IMR-90 (cell line): ENCODE data around the gene LAMA3. TPM values are rescaled to one million over a fixed set of nuclear protein-coding genes. Genes with fewer than 3 reads are reported as not detected.

Experiments used
- ATAC-seq: fragments of 200-7000 bp; cut with Tn5 transposase; 2 replicates; pipeline ENCODE4 v1.9.1; 2020; ENCODE audit warnings: low read depth, mild to moderate bottlenecking, moderate library complexity
- BruUV-seq: library from RNA; stranded (reverse); fragments of 400-500 nt; replicated peaks from 2 replicates; lab custom pipeline; 2021; lab: Mats Ljungman, UMichigan
- CTCF ChIA-PET: fragments of 300-600 bp; formaldehyde crosslinking; extraction: SDS; loops from one replicate; lab custom pipeline; 2021; ENCODE audit warnings: antibody characterized with exemption; lab: Yijun Ruan, JAX
- POLR2A ChIA-PET: fragments of 300-600 bp; sonication (Branson Sonifier 250); formaldehyde crosslinking; loops from one replicate; lab custom pipeline; 2022; ENCODE audit warnings: antibody characterized with exemption; ENCODE audit not compliant: unreplicated experiment; lab: Charles Lee
- DNase-seq: peaks from one replicate; pipeline ENCODE4 v3.0.0; 2013
- H2AFZ ChIP-seq: replicated peaks from 2 replicates; pipeline ENCODE3; 2013; ENCODE audit warnings: low read length, mild to moderate bottlenecking; ENCODE audit not compliant: poor library complexity
- H2AK5ac ChIP-seq: 2 replicates; pipeline ENCODE4 v1.6.1; 2013; ENCODE audit warnings: low read depth, low read length, inconsistent platforms
- H2AK9ac ChIP-seq: replicated peaks from 2 replicates; pipeline ENCODE3; 2013; ENCODE audit warnings: mild to moderate bottlenecking, low read depth, low read length, moderate library complexity; ENCODE audit not compliant: poor library complexity
- H2BK120ac ChIP-seq: 2 replicates; pipeline ENCODE4 v1.6.1; 2013; ENCODE audit warnings: low read depth, low read length, inconsistent platforms
- H2BK15ac ChIP-seq: 3 replicates; pipeline ENCODE4 v1.6.1; 2013; ENCODE audit warnings: low read depth, low read length, inconsistent platforms
- H2BK20ac ChIP-seq: 2 replicates; pipeline ENCODE4 v1.6.1; 2013; ENCODE audit warnings: low read depth, mild to moderate bottlenecking, inconsistent platforms, low read length, moderate library complexity
- H2BK5ac ChIP-seq: 2 replicates; pipeline ENCODE4 v1.6.1; 2013; ENCODE audit warnings: mild to moderate bottlenecking, low read depth, low read length, inconsistent platforms; ENCODE audit not compliant: poor library complexity, severe bottlenecking
- H3K14ac ChIP-seq: replicated peaks from 2 replicates; pipeline ENCODE4 v1.6.1; 2013; ENCODE audit warnings: low read depth, low read length, inconsistent platforms
- H3K18ac ChIP-seq: 2 replicates; pipeline ENCODE4 v1.6.1; 2013; ENCODE audit warnings: low read depth, low read length, control low read depth
- H3K23ac ChIP-seq: 2 replicates; pipeline ENCODE4 v1.6.1; 2013; ENCODE audit warnings: low read depth, low read length, inconsistent platforms
- H3K27ac ChIP-seq: 2 replicates; pipeline ENCODE4 v1.5.1; 2013; ENCODE audit warnings: mild to moderate bottlenecking, control low read depth, low read length; ENCODE audit not compliant: insufficient read depth
- H3K27me3 ChIP-seq: 2 replicates; pipeline ENCODE4 v1.6.1; 2013; ENCODE audit warnings: low read length; ENCODE audit not compliant: control insufficient read depth, insufficient read depth
- H3K36me3 ChIP-seq: 2 replicates; pipeline ENCODE4 v1.6.1; 2013; ENCODE audit warnings: low read length, mixed read lengths; ENCODE audit not compliant: control insufficient read depth, insufficient read depth
- H3K4ac ChIP-seq: 2 replicates; pipeline ENCODE4 v1.6.1; 2013; ENCODE audit warnings: low read depth, low read length, inconsistent platforms
- H3K4me1 ChIP-seq: 2 replicates; pipeline ENCODE4 v1.6.1; 2013; ENCODE audit warnings: low read length, mixed read lengths; ENCODE audit not compliant: control insufficient read depth, insufficient read depth
- H3K4me2 ChIP-seq: 2 replicates; pipeline ENCODE4 v1.6.1; 2013; ENCODE audit warnings: low read depth, mild to moderate bottlenecking, control low read depth, low read length, moderate library complexity
- H3K4me3 ChIP-seq: 2 replicates; pipeline ENCODE4 v1.5.1; 2013; ENCODE audit warnings: low read depth, mild to moderate bottlenecking, control low read depth, low read length, moderate library complexity; ENCODE audit not compliant: insufficient read depth
- H3K56ac ChIP-seq: 2 replicates; pipeline ENCODE4 v1.6.1; 2013; ENCODE audit warnings: low read length, inconsistent platforms; ENCODE audit not compliant: insufficient read depth; ENCODE audit errors: extremely low read depth
- H3K79me1 ChIP-seq, 2 experiments: 2 replicates each; pipeline ENCODE4 v1.6.1; 2013; ENCODE audit warnings: low read length in 2 of 2, inconsistent platforms in 1 of 2, low read depth in 1 of 2
- H3K9ac ChIP-seq: 2 replicates; pipeline ENCODE4 v1.6.1; 2013; ENCODE audit warnings: low read depth, low read length, control low read depth
- H3K9me1 ChIP-seq: 2 replicates; pipeline ENCODE4 v1.6.1; 2013; ENCODE audit warnings: low read length, inconsistent platforms; ENCODE audit not compliant: insufficient read depth
- H3K9me3 ChIP-seq: 2 replicates; pipeline ENCODE4 v1.6.1; 2013; ENCODE audit warnings: low read length; ENCODE audit not compliant: control insufficient read depth, insufficient read depth
- H4K20me1 ChIP-seq: 2 replicates; pipeline ENCODE4 v1.6.1; 2013; ENCODE audit warnings: low read length, inconsistent platforms; ENCODE audit not compliant: insufficient read depth
- H4K5ac ChIP-seq: 2 replicates; pipeline ENCODE4 v1.6.1; 2013; ENCODE audit warnings: mild to moderate bottlenecking, low read depth, low read length, control low read depth
- H4K8ac ChIP-seq, 2 experiments: 2 replicates each; pipeline ENCODE4 v1.6.1; 2013; ENCODE audit warnings: low read depth in 2 of 2, low read length in 2 of 2, control low read depth in 1 of 2, inconsistent platforms in 1 of 2
- H4K91ac ChIP-seq: 2 replicates; pipeline ENCODE4 v1.6.1; 2013; ENCODE audit warnings: low read depth, low read length, inconsistent platforms; ENCODE audit not compliant: insufficient read depth
- CEBPB ChIP-seq: IDR thresholded peaks from 2 replicates; pipeline ENCODE4 v1.6.1; 2012; ENCODE audit warnings: low read depth, low read length, improper control_type of control experiment
- RCOR1 ChIP-seq: IDR thresholded peaks from 2 replicates; pipeline ENCODE4 v1.6.1; 2012; ENCODE audit warnings: mild to moderate bottlenecking, low read length, improper control_type of control experiment; ENCODE audit not compliant: insufficient replicate concordance
- WGBS, 2 experiments: methylation state at CpG; one replicate each; pipeline versions ENCODE4 v1.1.5 to v1.1.7; 2013; ENCODE audit warnings: missing lambda C conversion rate in 2 of 2; ENCODE audit not compliant: insufficient read length in 1 of 2; ENCODE audit errors: extremely low coverage in 2 of 2; 5-methylcytosine and 5-hydroxymethylcytosine counted together
- dilution Hi-C: fragments of 300-500 bp; cut with HindIII; formaldehyde crosslinking; loops from one replicate; pipeline ENCODE4 v1.14.3; 2018; ENCODE audit warnings: low sequenced_read_pairs; ENCODE audit not compliant: unreplicated experiment
- in situ Hi-C: fragments of 300-500 bp; cut with MboI; formaldehyde crosslinking; loops from 3 replicates; pipeline ENCODE4 v1.14.3; 2019; ENCODE audit warnings: low sequenced_read_pairs, inconsistent platforms, mixed read lengths
- intact Hi-C: fragments of 100-400 bp; cut with micrococcal nuclease; formaldehyde crosslinking; loops from 2 replicates; pipeline ENCODE4 v1.10.0; 2022
- polyA plus RNA-seq, 3 experiments: library from polyadenylated mRNA; depleted of rRNA; stranded (reverse); fragments of >200 nt; gene quantifications; 2 replicates each; pipeline ENCODE4 v1.2.3, GENCODE V29; 2012; ENCODE audit warnings: low replicate concordance in 1 of 3
- total RNA-seq: library from RNA; depleted of rRNA; stranded (reverse); fragments of >200 nt; gene quantifications from 2 replicates; pipeline ENCODE4 v1.2.3, GENCODE V29; 2012

Gene LAMA3
- total and polyA plus RNA-seq, 2 of the 4 experiments (the other 2 are of a cell fraction), result 0.18 to 0.19 TPM

DNA sequence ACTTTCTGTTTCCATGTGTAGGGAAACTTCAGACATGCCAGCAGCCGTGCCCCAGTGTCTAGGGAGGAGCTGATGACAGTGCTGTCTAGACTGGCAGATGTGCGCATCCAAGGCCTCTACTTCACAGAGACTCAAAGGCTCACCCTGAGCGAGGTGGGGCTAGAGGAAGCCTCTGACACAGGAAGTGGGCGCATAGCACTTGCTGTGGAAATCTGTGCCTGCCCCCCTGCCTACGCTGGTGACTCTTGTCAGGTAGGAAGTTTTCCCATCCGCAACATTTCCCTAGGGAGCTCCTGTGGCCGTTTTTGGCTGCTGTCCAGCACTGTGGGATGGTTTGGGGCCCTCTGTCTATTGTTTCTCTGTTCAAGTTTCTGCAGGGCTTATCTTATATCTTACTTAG lies 182.2 kb downstream of the LAMA3 start:
- in situ Hi-C loops, result no loop called here
- no peaks in the 10 kb centered on the region for H3K36me3 ChIP-seq
- H2BK20ac ChIP-seq, result no peak overlapping the region
- no peak overlapping the region for H3K18ac ChIP-seq
- no peaks in the 10 kb centered on the region for H4K20me1 ChIP-seq
- no TSS peak for BruUV-seq
- no peak overlapping the region for H2BK120ac ChIP-seq
- H3K4ac ChIP-seq, result no peak overlapping the region
- H3K9me3 ChIP-seq, result no peaks in the 10 kb centered on the region
- H3K27ac ChIP-seq, result no peak overlapping the region
- no peak overlapping the region for H4K5ac ChIP-seq
- no peak overlapping the region for H4K91ac ChIP-seq
- DNase-seq, result no peak
- H3K79me1 ChIP-seq, result no peaks in the 10 kb centered on the region
- H3K4me2 ChIP-seq, result no peak overlapping the region
- no peak overlapping the region for H3K14ac ChIP-seq
- no peak overlapping the region for H3K56ac ChIP-seq
- intact Hi-C loops, result no loop called here
- no peak overlapping the region for H2AK9ac ChIP-seq
- peaks cover 10% of the 10 kb centered on the region for H3K27me3 ChIP-seq
- H3K9ac ChIP-seq, result no peak overlapping the region
- H2BK5ac ChIP-seq, result no peak overlapping the region
- no peak overlapping the region for H2AK5ac ChIP-seq
- H3K23ac ChIP-seq, result no peak overlapping the region
- no peaks in the 10 kb centered on the region for H3K4me1 ChIP-seq
- TF ChIP-seq RCOR1 (no peak), CEBPB (no peak)
- no peak overlapping the region for H2BK15ac ChIP-seq
- ChIA-PET CTCF (no interaction called here), POLR2A (no interaction called here)
- no peak for ATAC-seq
- H2AFZ ChIP-seq, result no peak overlapping the region
- dilution Hi-C loops, result no loop called here
- no peak overlapping the region for H4K8ac ChIP-seq
- no peaks in the 10 kb centered on the region for H3K9me1 ChIP-seq
- no CpG with 5 or more reads among the region's 7 CpGs for WGBS, 2 experiments
- H3K4me3 ChIP-seq, result no peak overlapping the region
